ENCODE measurements around the gene SH2D6.

Gene SH2D6

DNA sequence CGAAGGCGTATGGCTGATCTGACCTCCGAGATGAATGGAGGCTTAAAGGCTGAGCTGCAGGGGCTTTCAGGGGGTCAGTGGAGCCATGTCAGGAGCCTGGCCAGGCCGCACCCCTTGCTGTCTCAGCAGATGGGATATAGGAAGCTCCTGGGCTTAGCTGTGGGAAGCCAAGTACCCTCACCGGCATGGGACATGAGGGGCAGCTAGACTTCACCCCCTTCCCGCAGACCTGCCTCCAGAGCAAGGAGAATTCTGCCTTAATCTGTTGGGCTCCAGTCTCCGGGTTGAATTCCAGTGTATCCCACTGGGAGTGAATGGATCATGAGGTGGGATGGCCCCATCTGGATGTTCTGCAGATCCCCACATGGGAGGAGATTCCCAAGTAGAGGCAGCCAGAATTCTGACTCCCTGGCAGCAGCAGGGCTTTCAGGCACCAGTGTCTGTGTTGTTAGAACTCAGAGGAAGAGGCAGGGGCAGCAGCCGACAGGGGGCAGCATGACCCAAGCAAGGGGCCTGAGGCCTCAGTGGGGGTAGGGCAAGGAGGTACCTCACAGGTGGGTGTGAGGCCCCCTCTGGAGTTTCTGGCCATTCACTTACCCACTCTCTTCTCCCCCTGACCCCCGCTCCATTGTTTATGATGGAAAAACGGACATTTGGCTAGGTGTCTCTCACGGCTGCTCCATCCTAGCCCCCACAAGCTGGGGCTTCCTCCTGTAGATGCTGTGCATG lies 27.4 kb upstream of the SH2D6 start:
- no peak for DNase-seq (ENCODE audit: insufficient read length, low spot score)
- TF ChIP-seq, protein P1, sequence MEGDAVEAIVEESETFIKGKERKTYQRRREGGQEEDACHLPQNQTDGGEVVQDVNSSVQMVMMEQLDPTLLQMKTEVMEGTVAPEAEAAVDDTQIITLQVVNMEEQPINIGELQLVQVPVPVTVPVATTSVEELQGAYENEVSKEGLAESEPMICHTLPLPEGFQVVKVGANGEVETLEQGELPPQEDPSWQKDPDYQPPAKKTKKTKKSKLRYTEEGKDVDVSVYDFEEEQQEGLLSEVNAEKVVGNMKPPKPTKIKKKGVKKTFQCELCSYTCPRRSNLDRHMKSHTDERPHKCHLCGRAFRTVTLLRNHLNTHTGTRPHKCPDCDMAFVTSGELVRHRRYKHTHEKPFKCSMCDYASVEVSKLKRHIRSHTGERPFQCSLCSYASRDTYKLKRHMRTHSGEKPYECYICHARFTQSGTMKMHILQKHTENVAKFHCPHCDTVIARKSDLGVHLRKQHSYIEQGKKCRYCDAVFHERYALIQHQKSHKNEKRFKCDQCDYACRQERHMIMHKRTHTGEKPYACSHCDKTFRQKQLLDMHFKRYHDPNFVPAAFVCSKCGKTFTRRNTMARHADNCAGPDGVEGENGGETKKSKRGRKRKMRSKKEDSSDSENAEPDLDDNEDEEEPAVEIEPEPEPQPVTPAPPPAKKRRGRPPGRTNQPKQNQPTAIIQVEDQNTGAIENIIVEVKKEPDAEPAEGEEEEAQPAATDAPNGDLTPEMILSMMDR (IDR thresholded peaks at IDR 0.05; ENCODE audit: insufficient read depth, missing control alignments) = peak; percentile 74
- no peak for FAIRE-seq

DNA sequence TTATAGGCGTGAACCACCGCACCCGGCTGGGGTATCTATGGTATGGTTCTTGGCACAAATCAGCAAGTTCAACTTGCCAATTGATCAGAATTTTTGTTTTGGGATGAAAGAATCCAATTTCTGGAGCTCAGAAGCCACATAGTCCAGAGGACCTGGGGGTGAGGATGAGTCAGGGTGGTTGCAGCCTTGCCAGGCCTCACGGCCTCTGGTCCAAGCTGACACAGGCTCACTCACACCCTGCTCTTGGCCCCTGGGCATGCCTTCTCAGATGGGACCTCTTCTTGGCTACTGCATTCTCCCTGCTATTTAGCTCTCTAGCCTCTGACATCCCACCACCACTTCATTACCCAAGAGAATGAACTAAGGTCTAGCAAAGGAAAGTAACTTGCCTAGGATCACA lies 24.7 kb upstream of the SH2D6 start:
- DNase-seq (ENCODE audit: insufficient read length, low spot score) (no peak), FAIRE-seq (no peak)
- TF ChIP-seq, protein P1 (IDR thresholded peaks at IDR 0.05; ENCODE audit: insufficient read depth, missing control alignments) = no peak

DNA sequence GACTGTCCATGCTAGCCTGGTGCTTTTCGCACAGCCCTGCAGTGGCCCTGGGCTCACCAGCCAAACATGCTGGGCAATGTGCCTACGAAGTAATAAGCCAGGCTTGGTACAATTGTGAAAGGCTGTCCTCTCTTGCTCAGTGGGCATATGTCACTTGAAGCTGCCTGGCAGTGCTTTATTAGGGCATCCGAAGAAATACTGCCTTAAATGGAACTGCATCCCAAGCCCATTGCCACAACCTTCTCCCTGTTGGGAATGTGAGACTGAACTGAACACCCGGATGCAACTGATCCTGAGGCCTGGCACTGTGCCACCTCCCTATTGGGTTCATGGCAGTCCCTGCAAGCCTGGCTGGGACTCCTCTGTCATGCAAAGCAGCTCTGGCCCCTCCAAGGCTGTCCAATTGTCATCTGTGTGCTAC lies 24.2 kb upstream of the SH2D6 start:
- no peak for FAIRE-seq
- DNase-seq (ENCODE audit: insufficient read length, low spot score) = no peak
- TF ChIP-seq, protein P1 (IDR thresholded peaks at IDR 0.05; ENCODE audit: insufficient read depth, missing control alignments) = no peak

- no peak for FAIRE-seq
- TF ChIP-seq, protein P1 (IDR thresholded peaks at IDR 0.05; ENCODE audit: insufficient read depth, missing control alignments) = no peak
- DNase-seq (ENCODE audit: insufficient read length, low spot score) = no peak
These were observed 23.5 kb upstream of the SH2D6 start for GRCh38 chr2:85394976-85395375.

DNA sequence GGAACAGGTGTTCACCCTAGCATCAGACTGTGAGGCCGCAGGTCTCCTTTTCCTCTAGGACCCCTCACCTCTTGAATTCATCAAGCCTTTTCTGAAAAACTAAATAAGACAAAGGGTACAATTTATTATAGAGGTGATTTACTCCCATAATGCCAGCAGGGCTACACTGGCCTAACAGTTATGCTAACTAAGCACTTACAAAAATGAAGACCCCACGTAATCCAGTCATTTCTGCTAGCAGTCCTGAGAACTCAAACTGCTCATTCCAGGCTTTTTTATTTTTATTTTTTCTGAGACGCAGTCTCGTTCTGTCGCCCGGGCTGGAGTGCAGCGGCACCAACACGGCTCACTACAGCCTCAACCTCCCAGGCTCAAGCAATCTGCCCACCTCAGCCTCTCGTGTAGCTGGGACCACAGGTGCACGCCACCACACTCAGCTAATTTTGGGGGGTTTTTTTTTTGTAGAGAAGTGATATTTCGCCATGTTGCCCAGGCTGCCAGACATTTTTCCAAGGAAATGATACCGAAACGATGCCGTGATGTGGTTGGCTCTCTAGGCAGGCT lies 22.5 kb upstream of the SH2D6 start:
- FAIRE-seq (no peak), DNase-seq (ENCODE audit: insufficient read length, low spot score) (no peak)
- TF ChIP-seq, protein P1 (IDR thresholded peaks at IDR 0.05; ENCODE audit: insufficient read depth, missing control alignments) = no peak

DNA sequence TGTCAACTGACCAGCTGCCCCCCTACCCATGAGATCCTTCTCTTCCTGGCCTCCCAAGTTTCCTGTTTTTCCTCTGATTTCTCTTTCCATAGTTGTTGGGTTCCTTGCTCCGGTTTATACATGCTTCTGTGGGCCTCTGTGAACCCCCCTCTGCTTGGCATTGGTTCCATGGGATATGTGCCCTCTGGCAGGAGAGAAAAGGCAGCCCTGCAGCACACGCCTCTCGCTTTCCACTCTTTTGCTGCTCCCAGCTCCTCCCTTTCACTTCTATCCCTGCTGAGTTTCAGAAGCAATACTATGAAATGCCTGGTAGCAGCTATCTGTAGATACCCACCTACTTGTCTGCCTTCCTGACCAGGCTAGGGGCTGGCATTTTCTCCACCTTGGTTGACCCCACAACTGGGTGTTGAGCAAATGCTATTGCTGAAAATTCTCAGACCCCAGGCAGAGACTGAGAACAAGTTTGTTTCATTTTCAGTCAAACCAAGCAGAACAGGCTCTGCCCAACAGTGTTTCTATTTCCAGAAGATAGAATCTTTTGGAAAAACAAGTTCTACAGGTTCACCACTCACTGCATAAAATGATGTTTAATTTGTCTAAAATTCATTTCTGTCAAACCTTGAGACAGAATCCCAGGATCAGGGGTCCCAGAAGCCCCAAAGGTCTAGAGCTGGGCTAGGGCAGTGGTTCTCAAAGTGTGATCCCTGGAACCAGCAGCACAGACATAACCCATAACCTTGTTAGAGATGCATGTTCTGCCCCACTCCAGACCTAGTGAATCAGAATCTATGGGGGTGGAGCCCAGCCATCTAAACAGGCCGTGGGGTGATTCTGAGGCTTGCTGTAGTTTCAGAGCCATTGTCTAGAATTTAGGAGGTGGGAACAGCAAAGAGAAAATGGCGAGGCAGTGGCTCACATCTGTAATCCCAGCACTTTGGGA lies 21.7 kb upstream of the SH2D6 start:
- FAIRE-seq = no peak
- no peak for DNase-seq (ENCODE audit: insufficient read length, low spot score)
- TF ChIP-seq, protein P1 (IDR thresholded peaks at IDR 0.05; ENCODE audit: insufficient read depth, missing control alignments) = no peak
